Measurements from ENCODE around the gene EHD1.

DNA sequence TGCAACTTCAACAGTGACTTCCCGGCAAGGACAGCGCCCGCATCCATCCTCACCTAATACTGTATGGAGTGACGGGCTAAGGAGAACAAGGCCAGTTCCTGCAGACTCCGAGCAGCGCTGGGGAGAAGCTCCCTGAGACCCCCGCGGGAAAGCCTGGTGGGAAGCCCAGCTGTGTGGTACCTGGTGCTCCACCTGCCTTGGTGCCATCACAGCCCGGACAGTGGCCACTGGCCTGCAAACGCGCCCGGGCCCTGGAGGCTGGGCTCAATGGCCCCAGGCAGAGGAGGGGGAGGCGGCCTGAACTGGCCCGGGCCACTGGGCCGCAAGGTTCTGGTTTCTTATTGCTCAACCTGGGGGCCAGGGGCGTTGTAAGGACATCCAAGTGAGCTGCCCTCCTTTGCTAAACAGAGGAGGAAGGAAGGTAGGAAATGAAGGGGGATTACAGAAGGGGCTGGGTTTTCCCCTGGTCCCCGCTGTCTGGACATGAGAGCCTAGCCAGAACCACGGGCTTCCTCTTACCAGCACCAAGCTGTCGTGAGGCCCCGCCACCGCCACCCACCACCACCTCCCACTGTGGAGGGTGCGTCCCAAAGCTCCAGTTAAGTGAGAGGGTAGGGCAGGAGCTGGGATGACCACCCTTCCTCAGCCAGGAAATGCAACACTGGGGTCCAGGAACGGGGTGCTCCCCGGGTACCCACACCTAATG lies 25.5 kb downstream of the EHD1 start:
- TF ChIP-seq CTCF (conservative IDR thresholded peaks at IDR 0.05; ENCODE audit: low read depth, low read length) (no peak), EZH2 (IDR thresholded peaks at IDR 0.05; ENCODE audit: low read length, unreplicated experiment) (no peak), EZH2phosphoT487 (IDR thresholded peaks at IDR 0.05; ENCODE audit: borderline replicate concordance, low read length) (no peak)
